Mesenchymal stem cell (in vitro differentiated cells and primary cell): ENCODE data around the gene KCTD7.
"Not testable (repeated sequence)": the region's sequence is repeated elsewhere in the genome, so short reads cannot be mapped to it uniquely, and the experiment has no call there.

Source experiments
- DNase-seq: peaks from one replicate; pipeline ENCODE4 v3.0.0-alpha.2; 2013
- H2AFZ ChIP-seq: one replicate; pipeline ENCODE4 v1.6.1; 2013; ENCODE audit warnings: low read depth, mild to moderate bottlenecking, control low read depth, inconsistent platforms, low read length, moderate library complexity
- H2AK5ac ChIP-seq: 2 replicates; pipeline ENCODE4 v1.6.1; 2013; ENCODE audit warnings: low read length, moderate library complexity, mild to moderate bottlenecking, inconsistent platforms; ENCODE audit not compliant: severe bottlenecking
- H2BK120ac ChIP-seq: one replicate; pipeline ENCODE4 v1.6.1; 2013; ENCODE audit warnings: low read depth, mild to moderate bottlenecking, inconsistent platforms, low read length, moderate library complexity
- H2BK12ac ChIP-seq, 2 experiments: one replicate each; pipeline ENCODE4 v1.6.1; 2013; ENCODE audit warnings: inconsistent platforms in 2 of 2, low read length in 2 of 2, mild to moderate bottlenecking in 2 of 2, moderate library complexity in 2 of 2, control low read depth in 1 of 2
- H2BK15ac ChIP-seq: one replicate; pipeline ENCODE4 v1.6.1; 2013; ENCODE audit warnings: mild to moderate bottlenecking, low read depth, inconsistent platforms; ENCODE audit not compliant: poor library complexity, severe bottlenecking
- H2BK5ac ChIP-seq: 2 replicates; pipeline ENCODE4 v1.6.1; 2013; ENCODE audit warnings: low read depth, mild to moderate bottlenecking, low read length, control low read depth, inconsistent platforms; ENCODE audit not compliant: poor library complexity, severe bottlenecking
- H3K14ac ChIP-seq, 2 experiments: one replicate each; pipeline ENCODE4 v1.6.1; 2013; ENCODE audit warnings: inconsistent platforms in 2 of 2, low read length in 2 of 2, control low read depth in 1 of 2, mild to moderate bottlenecking in 1 of 2, moderate library complexity in 1 of 2
- H3K18ac ChIP-seq, 2 experiments: one replicate each; pipeline ENCODE4 v1.6.1; 2013; ENCODE audit warnings: inconsistent platforms in 2 of 2, low read length in 2 of 2, control low read depth in 1 of 2, low read depth in 1 of 2, mild to moderate bottlenecking in 1 of 2
- H3K23ac ChIP-seq, 2 experiments: one replicate each; pipeline ENCODE4 v1.6.1; 2013; ENCODE audit warnings: inconsistent platforms in 2 of 2, low read length in 2 of 2, mild to moderate bottlenecking in 2 of 2, moderate library complexity in 2 of 2, control low read depth in 1 of 2
- H3K27ac ChIP-seq: 2 replicates; pipeline ENCODE4 v1.5.1; 2013; ENCODE audit warnings: mild to moderate bottlenecking, moderate library complexity, low read length, control low read depth, inconsistent platforms; ENCODE audit not compliant: poor library complexity, severe bottlenecking
- H3K27me3 ChIP-seq, 2 experiments: 2 replicates each; pipeline versions ENCODE4 v1.6.1 to v1.7.0; 2013; ENCODE audit warnings: low read length in 2 of 2, mild to moderate bottlenecking in 2 of 2, moderate library complexity in 2 of 2, control low read depth in 1 of 2, inconsistent platforms in 1 of 2; ENCODE audit not compliant: control insufficient read depth in 1 of 2, insufficient read depth in 1 of 2
- H3K36me3 ChIP-seq, 2 experiments: 2 replicates each; pipeline versions ENCODE4 v1.6.1 to v1.7.0; 2013; ENCODE audit warnings: low read length in 2 of 2, control low read depth in 1 of 2, inconsistent platforms in 1 of 2, low read depth in 1 of 2, mild to moderate bottlenecking in 1 of 2; ENCODE audit not compliant: insufficient read depth in 2 of 2, control insufficient read depth in 1 of 2
- H3K4ac ChIP-seq, 2 experiments: one replicate each; pipeline ENCODE4 v1.6.1; 2013; ENCODE audit warnings: inconsistent platforms in 2 of 2, low read length in 2 of 2, mild to moderate bottlenecking in 2 of 2, moderate library complexity in 2 of 2, control low read depth in 1 of 2, low read depth in 1 of 2
- H3K4me1 ChIP-seq: 2 replicates; pipeline ENCODE4 v1.6.1; 2013; ENCODE audit warnings: low read depth, low read length, control low read depth; ENCODE audit not compliant: control insufficient read depth, insufficient read depth
- H3K4me2 ChIP-seq: 2 replicates; pipeline ENCODE4 v1.6.1; 2013; ENCODE audit warnings: low read length, mild to moderate bottlenecking, inconsistent platforms; ENCODE audit not compliant: poor library complexity, severe bottlenecking
- H3K4me3 ChIP-seq, 2 experiments: 2 replicates each; pipeline versions ENCODE4 v1.5.1 to v1.7.0; 2013; ENCODE audit warnings: low read length in 2 of 2, mild to moderate bottlenecking in 2 of 2, control low read depth in 1 of 2, low read depth in 1 of 2; ENCODE audit not compliant: insufficient read depth in 1 of 2
- H3K79me1 ChIP-seq: replicated peaks from 2 replicates; pipeline ENCODE4 v1.6.1; 2013; ENCODE audit warnings: mild to moderate bottlenecking, control low read depth, low read length, inconsistent platforms; ENCODE audit not compliant: poor library complexity, severe bottlenecking
- H3K9ac ChIP-seq: 2 replicates; pipeline ENCODE4 v1.7.0; 2013; ENCODE audit warnings: mild to moderate bottlenecking, low read length, moderate library complexity
- H3K9me3 ChIP-seq: 2 replicates; pipeline ENCODE4 v1.7.0; 2013; ENCODE audit warnings: mild to moderate bottlenecking, low read length; ENCODE audit not compliant: control insufficient read depth
- H4K8ac ChIP-seq: one replicate; pipeline ENCODE4 v1.6.1; 2013; ENCODE audit warnings: inconsistent platforms, mild to moderate bottlenecking, low read length, moderate library complexity
- H4K91ac ChIP-seq: one replicate; pipeline ENCODE4 v1.6.1; 2013; ENCODE audit warnings: mild to moderate bottlenecking, low read length, inconsistent platforms
- WGBS: methylation state at CpG from one replicate; pipeline ENCODE4 v1.1.7; 2013; ENCODE audit warnings: mixed read lengths; 5-methylcytosine and 5-hydroxymethylcytosine counted together

KCTD7 gene

GRCh38 chr7:66604198-66604597, 24.5 kb upstream of the KCTD7 start:
- Histone ChIP-seq H3K4ac (no peak overlapping the region), H3K4me2 (no peak overlapping the region), H2BK12ac (no peak overlapping the region), H3K9me3 (no peaks in the 10 kb centered on the region), H3K36me3 (no peaks in the 10 kb centered on the region), H3K4me3 (no peak overlapping the region), H2BK15ac (no peak overlapping the region), H3K4me1 (no peaks in the 10 kb centered on the region), H4K8ac (no peak overlapping the region), H3K79me1 (no peaks in the 10 kb centered on the region), H3K14ac (no peak overlapping the region), H3K18ac (no peak overlapping the region), H2BK120ac (no peak overlapping the region), H2BK5ac (no peak overlapping the region), H3K27me3 (no peaks in the 10 kb centered on the region), H2AK5ac (no peak overlapping the region), H3K9ac (no peak overlapping the region), H2AFZ (no peak overlapping the region), H3K27ac (no peak overlapping the region), H3K23ac (no peak overlapping the region), H4K91ac (no peak overlapping the region)
- WGBS: 77% methylated on average over 1 of the region's 1 CpG
- DNase-seq: peak; percentile 23

- H3K4me1 ChIP-seq, H2BK5ac ChIP-seq, H3K18ac ChIP-seq, H2BK120ac ChIP-seq, H3K14ac ChIP-seq, H4K91ac ChIP-seq, H3K27ac ChIP-seq, H2AFZ ChIP-seq, H4K8ac ChIP-seq, H2BK15ac ChIP-seq, DNase-seq, H2BK12ac ChIP-seq, H3K9me3 ChIP-seq, H3K4ac ChIP-seq, H3K4me3 ChIP-seq, H2AK5ac ChIP-seq, H3K23ac ChIP-seq, H3K36me3 ChIP-seq, H3K4me2 ChIP-seq, H3K9ac ChIP-seq, H3K27me3 ChIP-seq, H3K79me1 ChIP-seq: not testable (repeated sequence)
- 92% methylated on average over 34 of the region's 34 CpGs for WGBS
Observed at GRCh38 chr7:66606540-66607291, 22.0 kb upstream of the KCTD7 start.

GRCh38 chr7:66609176-66609575, 19.5 kb upstream of the KCTD7 start:
- no peak overlapping the region for H2AK5ac ChIP-seq
- H3K27me3 ChIP-seq: no peaks in the 10 kb centered on the region
- no peak overlapping the region for H2BK5ac ChIP-seq
- no peak overlapping the region for H2BK120ac ChIP-seq
- no peak overlapping the region for H3K14ac ChIP-seq
- H3K4me2 ChIP-seq: no peak overlapping the region
- no peak overlapping the region for H3K27ac ChIP-seq
- no peak overlapping the region for H2BK15ac ChIP-seq
- no peaks in the 10 kb centered on the region for H3K4me1 ChIP-seq
- WGBS: 67% methylated on average over 3 of the region's 3 CpGs
- H3K18ac ChIP-seq: no peak overlapping the region
- no peak overlapping the region for H3K9ac ChIP-seq
- no peaks in the 10 kb centered on the region for H3K9me3 ChIP-seq
- H3K23ac ChIP-seq: no peak overlapping the region
- no peaks in the 10 kb centered on the region for H3K79me1 ChIP-seq
- H3K4ac ChIP-seq: no peak overlapping the region
- peak; percentile 32 for DNase-seq
- no peak overlapping the region for H4K8ac ChIP-seq
- H3K36me3 ChIP-seq: no peaks in the 10 kb centered on the region
- H2BK12ac ChIP-seq: no peak overlapping the region
- no peak overlapping the region for H4K91ac ChIP-seq
- H2AFZ ChIP-seq: no peak overlapping the region
- no peak overlapping the region for H3K4me3 ChIP-seq

GRCh38 chr7:66614596-66614995, 14.1 kb upstream of the KCTD7 start:
- H3K4ac ChIP-seq, H2AFZ ChIP-seq, H3K23ac ChIP-seq, H3K79me1 ChIP-seq, H3K18ac ChIP-seq, H2BK15ac ChIP-seq, H3K4me1 ChIP-seq, H3K36me3 ChIP-seq, H4K8ac ChIP-seq, H3K14ac ChIP-seq, H3K27me3 ChIP-seq, DNase-seq, H2BK120ac ChIP-seq, H3K9me3 ChIP-seq, H2BK5ac ChIP-seq, H2BK12ac ChIP-seq, H2AK5ac ChIP-seq, H3K27ac ChIP-seq, H4K91ac ChIP-seq, H3K4me3 ChIP-seq, H3K9ac ChIP-seq, H3K4me2 ChIP-seq: not testable (repeated sequence)
- 97% methylated on average over 28 of the region's 33 CpGs for WGBS
